HG03025 (cell line): ENCODE results near the gene MTMR10.

Experiments used
- ATAC-seq: cut with Tn5 transposase; IDR thresholded peaks from one replicate; pipeline ENCODE4 v1.9.1; 2021; ENCODE audit warnings: mild to moderate bottlenecking, moderate library complexity; ENCODE audit not compliant: unreplicated experiment, low FRiP score

Gene MTMR10

GRCh38 chr15:30962079-30962478 is 29.3 kb downstream of the MTMR10 start:
- ATAC-seq: no peak

- ATAC-seq: no peak
Measured at GRCh38 chr15:30958219-30958618, 33.2 kb downstream of the MTMR10 start.

GRCh38 chr15:30956216-30957124 is 35.0 kb downstream of the MTMR10 start:
- ATAC-seq: no peak

GRCh38 chr15:30954674-30955073 is 36.8 kb downstream of the MTMR10 start:
- ATAC-seq: no peak

GRCh38 chr15:30953731-30954378 is 37.6 kb downstream of the MTMR10 start:
- no peak for ATAC-seq

GRCh38 chr15:30953183-30953582 is 38.2 kb downstream of the MTMR10 start:
- ATAC-seq: no peak

- no peak for ATAC-seq
Measured at GRCh38 chr15:30943654-30944335, 47.6 kb downstream of the MTMR10 start.

GRCh38 chr15:30941520-30941919 is 49.9 kb downstream of the MTMR10 start:
- no peak for ATAC-seq

- no peak for ATAC-seq
Measured at GRCh38 chr15:30940359-30940758, 51.1 kb downstream of the MTMR10 start.

- ATAC-seq: no peak
Measured at GRCh38 chr15:30939161-30939560, 52.3 kb downstream of the MTMR10 start.

- no peak for ATAC-seq
Measured at GRCh38 chr15:30933293-30933692, 58.1 kb downstream of the MTMR10 start.

GRCh38 chr15:30930422-30930821 is 61.0 kb downstream of the MTMR10 start:
- ATAC-seq: no peak

- ATAC-seq: no peak
Measured at GRCh38 chr15:30929982-30930381, 61.4 kb downstream of the MTMR10 start.

GRCh38 chr15:30929064-30929669 is 62.3 kb downstream of the MTMR10 start:
- no peak for ATAC-seq

GRCh38 chr15:30928076-30928475 is 63.4 kb downstream of the MTMR10 start:
- no peak for ATAC-seq

GRCh38 chr15:30927148-30927761 is 64.2 kb downstream of the MTMR10 start:
- no peak for ATAC-seq

- ATAC-seq: no peak
Measured at GRCh38 chr15:30926161-30926560, 65.3 kb downstream of the MTMR10 start.

- no peak for ATAC-seq
Measured at GRCh38 chr15:30925686-30926085, 65.7 kb downstream of the MTMR10 start.

- no peak for ATAC-seq
Measured at GRCh38 chr15:30924353-30924752, 67.1 kb downstream of the MTMR10 start.

GRCh38 chr15:30923429-30923828 is 68.0 kb downstream of the MTMR10 start:
- ATAC-seq: no peak
